ENCODE results near the gene ENG. TPM values are rescaled to one million over a fixed set of nuclear protein-coding genes. Genes with fewer than 3 reads are reported as not detected.
A peak's percentile ranks its signal among the peaks of the same experiment; 100 is the strongest.

Gene ENG
- total RNA-seq, 1 donor from 2014 or later, result 51.6 TPM

- DNase-seq (ENCODE audit: low read depth in 2 of 2), result no peak
These were observed 38.7 kb downstream of the ENG start for GRCh38 chr9:127815512-127816361.

- DNase-seq (ENCODE audit: low read depth in 2 of 2), result no peak
These were observed 39.6 kb downstream of the ENG start for GRCh38 chr9:127814619-127815511.

- DNase-seq (ENCODE audit: low read depth in 2 of 2), result peak; percentile 67 to 74
These were observed 40.7 kb downstream of the ENG start for GRCh38 chr9:127813686-127814226.

- DNase-seq (ENCODE audit: low read depth in 2 of 2), result no peak
These were observed 41.4 kb downstream of the ENG start for GRCh38 chr9:127812936-127813675.

GRCh38 chr9:127812011-127812410 lies 42.4 kb downstream of the ENG start:
- DNase-seq (ENCODE audit: low read depth in 2 of 2), result no peak

- no peak for DNase-seq (ENCODE audit: low read depth in 2 of 2)
These were observed 43.9 kb downstream of the ENG start for GRCh38 chr9:127810378-127811187.

GRCh38 chr9:127809540-127810377 lies 44.7 kb downstream of the ENG start:
- DNase-seq (ENCODE audit: low read depth in 2 of 2), result no peak

GRCh38 chr9:127809002-127809539 lies 45.4 kb downstream of the ENG start:
- no peak for DNase-seq (ENCODE audit: low read depth in 2 of 2)

GRCh38 chr9:127808347-127809001 lies 46.0 kb downstream of the ENG start:
- DNase-seq (ENCODE audit: low read depth in 2 of 2), result no peak

GRCh38 chr9:127806871-127807270 lies 47.6 kb downstream of the ENG start:
- no peak for DNase-seq (ENCODE audit: low read depth in 2 of 2)

- peak; percentile 68 to 75 for DNase-seq (ENCODE audit: low read depth in 2 of 2)
These were observed 48.8 kb downstream of the ENG start for GRCh38 chr9:127805620-127806019.

GRCh38 chr9:127803507-127804352 lies 50.7 kb downstream of the ENG start:
- DNase-seq (ENCODE audit: low read depth in 2 of 2), result no peak

GRCh38 chr9:127802576-127803443 lies 51.6 kb downstream of the ENG start, which contains the start of gene FPGS:
TSS of gene FPGS (plus strand) at chr9:127802882. CDS start at chr9:127802925, 43 bp downstream.
- DNase-seq (ENCODE audit: low read depth in 2 of 2), result peak; percentile 90 to 91

GRCh38 chr9:127801955-127802575 lies 52.4 kb downstream of the ENG start:
- DNase-seq (ENCODE audit: low read depth in 2 of 2), result peak in 1 of 2 donors; percentile 73

- no peak for DNase-seq (ENCODE audit: low read depth in 2 of 2)
These were observed 57.5 kb downstream of the ENG start for GRCh38 chr9:127796852-127797370.

GRCh38 chr9:127796225-127796813 lies 58.1 kb downstream of the ENG start:
- no peak for DNase-seq (ENCODE audit: low read depth in 2 of 2)
